ENCODE data around the gene GRIN3A. TPM values are rescaled to one million over a fixed set of nuclear protein-coding genes. Genes with fewer than 3 reads are reported as not detected.

GRIN3A gene
- polyA plus RNA-seq, 1 of the 3 experiments (the other 2 are of a cell fraction), result not detected

- TF ChIP-seq PBX3 (IDR thresholded peaks at IDR 0.05) (no peak), GATA2 (CRISPR knock-in tag; IDR thresholded peaks at IDR 0.05) (no peak), SMC3 (IDR thresholded peaks at IDR 0.05; ENCODE audit: low read depth, low read length) (no peak), RXRA (IDR thresholded peaks at IDR 0.05; ENCODE audit: borderline replicate concordance, low read depth) (no peak), TEAD4 (IDR thresholded peaks at IDR 0.05; ENCODE audit: borderline replicate concordance, insufficient read depth) (no peak), NRF1 (IDR thresholded peaks at IDR 0.05; ENCODE audit: low read depth, low read length) (no peak), CTCF (IDR thresholded peaks at IDR 0.05) (no peak), FOXM1 (IDR thresholded peaks at IDR 0.05; ENCODE audit: low read depth) (no peak), YY1 (IDR thresholded peaks at IDR 0.05; ENCODE audit: low read depth) (no peak), USF2 (IDR thresholded peaks at IDR 0.05; ENCODE audit: borderline replicate concordance, low read depth, low read length) (no peak), MEF2A (IDR thresholded peaks at IDR 0.05; ENCODE audit: borderline replicate concordance, low read depth) (no peak)
Measured at GRCh38 chr9:101708855-101709254, 29.6 kb downstream of the GRIN3A start (continued).

GRCh38 chr9:101707721-101708120, 30.7 kb downstream of the GRIN3A start:
- Histone ChIP-seq H3K27me3 (ENCODE audit: insufficient read depth) (no peaks in the 10 kb centered on the region), H3K9me3 (no peaks in the 10 kb centered on the region), H3K4me2 (no peak overlapping the region), H3K9me2 (no peaks in the 10 kb centered on the region; the same call in 1 of the 2 replicates), H4K20me1 (ENCODE audit: insufficient read depth) (no peaks in the 10 kb centered on the region), H3K27ac (ENCODE audit: low read depth in 2 of 2, low read length in 1 of 2) (no peak overlapping the region), H3K4me1 (ENCODE audit: control insufficient read depth in 1 of 2, insufficient read depth in 2 of 2, low read depth in 1 of 2, low read length in 1 of 2) (no peaks in the 10 kb centered on the region; a peak in 2 of 4 replicates), H3K36me3 (replicated peaks in 1 of 2; ENCODE audit: control insufficient read depth in 1 of 2, insufficient read depth in 2 of 2, low read length in 1 of 2) (no peaks in the 10 kb centered on the region), H2AFZ (ENCODE audit: low read depth) (no peak overlapping the region), H3F3A (replicated peaks; ENCODE audit: insufficient read depth) (no peaks in the 10 kb centered on the region), H3K9ac (no peak overlapping the region), H3K4me3 (ENCODE audit: low read depth in 2 of 2, low read length in 1 of 2) (no peak overlapping the region), H3K79me2 (ENCODE audit: insufficient read depth) (no peaks in the 10 kb centered on the region)
- POLR2A ChIA-PET, result no interaction called here
- DNase-seq, result no peak
- TF ChIP-seq MXI1 (IDR thresholded peaks at IDR 0.05; ENCODE audit: low read depth, low read length) (no peak), JUND (IDR thresholded peaks at IDR 0.05) (no peak), EZH2phosphoT487 (IDR thresholded peaks at IDR 0.05; ENCODE audit: borderline replicate concordance, low read depth) (no peak), PBX3 (IDR thresholded peaks at IDR 0.05) (no peak), YY1 (IDR thresholded peaks at IDR 0.05; ENCODE audit: low read depth) (no peak)
- CTCF ChIA-PET, result no interaction called here
- WGBS (ENCODE audit: low lambda C conversion rate), result 15% methylated on average over 3 of the region's 3 CpGs
